GM19395 (cell line): ENCODE measurements around the gene RAPGEF2.
"Not testable (repeated sequence)": the region's sequence is repeated elsewhere in the genome, so short reads cannot be mapped to it uniquely, and the experiment has no call there.

ENCODE experiments used
- ATAC-seq: cut with Tn5 transposase; IDR thresholded peaks from one replicate; pipeline ENCODE4 v1.9.1; 2021; ENCODE audit warnings: mild to moderate bottlenecking, moderate library complexity; ENCODE audit not compliant: unreplicated experiment

The RAPGEF2 gene

GRCh38 chr4:159102622-159103383 lies at the start of gene RAPGEF2:
TSS of gene RAPGEF2 (plus strand) at chr4:159103079. CDS start at chr4:159104163, 1,084 bp downstream.
- ATAC-seq: peak; percentile 74

- ATAC-seq: no peak
Measured at GRCh38 chr4:159055833-159056232, 47.0 kb upstream of the RAPGEF2 start.

DNA sequence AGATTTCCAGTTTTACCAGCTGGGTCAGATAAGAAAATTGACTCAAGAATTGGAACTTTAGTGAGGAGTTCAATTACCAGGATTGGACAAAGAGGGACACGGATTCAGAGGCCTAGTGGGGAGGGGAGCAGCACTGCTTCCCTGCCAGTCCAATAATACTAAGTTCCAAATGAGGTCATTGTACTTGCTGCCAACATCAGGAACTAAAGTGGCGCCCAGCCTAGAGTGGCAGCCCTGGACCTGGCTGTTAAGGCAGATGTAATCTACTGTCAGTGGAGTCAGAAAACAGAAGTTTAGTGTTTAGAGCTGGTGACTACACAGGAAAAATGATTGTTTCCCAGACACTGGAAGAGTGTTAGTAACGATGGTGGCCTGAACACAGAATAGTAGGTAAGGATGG lies 42.7 kb upstream of the RAPGEF2 start:
- no peak for ATAC-seq

DNA sequence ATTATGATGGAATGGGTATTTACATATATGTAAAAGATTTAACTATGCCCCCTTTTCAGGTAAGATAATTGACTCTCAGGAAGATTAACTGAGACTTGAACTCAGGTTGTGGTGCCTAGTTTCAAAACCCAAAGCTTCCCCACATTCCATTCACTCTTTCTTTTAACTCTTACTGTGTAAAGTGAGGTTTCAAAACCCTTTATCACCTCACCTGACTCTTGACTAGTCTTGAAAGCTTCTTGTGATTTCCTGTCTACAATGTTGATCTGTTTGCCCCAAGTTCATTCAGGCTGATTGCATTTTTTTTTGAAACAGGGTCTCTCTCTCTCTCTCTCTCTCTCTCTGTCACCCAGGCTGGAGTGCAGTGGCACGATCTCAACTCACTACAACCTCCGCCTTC lies 40.5 kb upstream of the RAPGEF2 start:
- no peak for ATAC-seq

- ATAC-seq: no peak
Measured at GRCh38 chr4:159065513-159066240, 37.2 kb upstream of the RAPGEF2 start.

GRCh38 chr4:159068139-159068538 lies 34.7 kb upstream of the RAPGEF2 start:
- not testable (repeated sequence) for ATAC-seq

DNA sequence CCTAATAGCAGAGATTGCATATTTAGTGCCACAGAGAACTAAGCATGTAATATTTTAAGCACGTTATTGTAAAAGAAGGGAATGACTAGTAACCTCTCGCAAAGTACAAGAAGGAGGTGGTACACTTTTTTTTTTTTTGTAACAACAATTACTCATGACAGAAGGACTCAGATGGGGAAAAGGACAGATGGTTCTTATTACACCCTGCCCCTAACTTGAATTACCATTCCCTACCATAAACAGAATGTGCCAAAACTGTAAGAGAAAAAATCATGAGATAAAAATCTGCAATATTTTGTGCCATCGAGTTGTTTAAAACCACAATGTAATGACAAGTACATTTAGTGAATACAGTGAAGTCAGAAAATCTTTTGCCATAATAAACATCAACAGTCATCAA lies 33.0 kb upstream of the RAPGEF2 start:
- ATAC-seq: no peak

GRCh38 chr4:159070742-159071141 lies 32.1 kb upstream of the RAPGEF2 start:
- ATAC-seq: no peak

- no peak for ATAC-seq
Measured at GRCh38 chr4:159071178-159071968, 31.5 kb upstream of the RAPGEF2 start.

GRCh38 chr4:159071969-159072765 lies 30.7 kb upstream of the RAPGEF2 start:
- ATAC-seq: no peak

GRCh38 chr4:159075531-159075932 lies 27.3 kb upstream of the RAPGEF2 start:
- no peak for ATAC-seq

GRCh38 chr4:159077018-159077417 lies 25.9 kb upstream of the RAPGEF2 start:
- ATAC-seq: peak; percentile 5

DNA sequence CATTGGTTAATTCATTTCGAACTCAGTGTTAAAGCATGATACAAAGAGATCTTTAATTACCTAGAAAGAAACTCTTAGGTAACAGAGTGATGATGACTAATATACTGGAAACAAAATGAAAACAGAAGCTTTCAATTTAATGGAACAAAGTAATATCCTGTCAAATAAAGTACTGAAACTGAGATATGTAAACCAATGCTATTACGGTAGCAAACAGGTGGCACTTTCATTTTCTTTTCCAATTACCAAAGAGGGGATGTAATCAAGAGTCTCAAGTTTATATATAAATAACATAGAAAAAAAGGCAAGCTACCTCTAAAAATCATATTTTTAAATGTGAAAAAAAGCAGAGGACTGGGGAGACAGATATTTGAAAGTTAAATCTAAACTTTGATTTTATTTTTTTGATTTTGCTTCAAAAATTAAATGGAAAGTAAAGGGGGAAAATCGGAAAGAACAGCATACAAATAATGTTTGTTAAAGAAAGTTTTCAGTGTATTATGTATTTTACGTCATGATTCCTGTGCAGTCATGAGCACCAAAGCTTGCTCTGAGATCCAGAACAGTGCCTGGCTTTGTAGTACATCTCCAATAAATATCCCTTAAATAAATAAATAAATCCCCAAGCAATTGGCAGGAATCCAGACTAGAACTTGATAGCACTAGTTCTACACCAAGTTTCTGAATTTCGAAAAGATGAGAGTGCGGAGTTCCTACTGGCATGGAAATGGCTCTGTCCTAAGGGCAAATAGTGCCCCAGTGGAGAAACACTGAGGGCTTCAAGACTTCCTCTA lies 25.0 kb upstream of the RAPGEF2 start:
- peak; percentile 99 for ATAC-seq

- ATAC-seq: no peak
Measured at GRCh38 chr4:159079074-159079473, 23.8 kb upstream of the RAPGEF2 start.

DNA sequence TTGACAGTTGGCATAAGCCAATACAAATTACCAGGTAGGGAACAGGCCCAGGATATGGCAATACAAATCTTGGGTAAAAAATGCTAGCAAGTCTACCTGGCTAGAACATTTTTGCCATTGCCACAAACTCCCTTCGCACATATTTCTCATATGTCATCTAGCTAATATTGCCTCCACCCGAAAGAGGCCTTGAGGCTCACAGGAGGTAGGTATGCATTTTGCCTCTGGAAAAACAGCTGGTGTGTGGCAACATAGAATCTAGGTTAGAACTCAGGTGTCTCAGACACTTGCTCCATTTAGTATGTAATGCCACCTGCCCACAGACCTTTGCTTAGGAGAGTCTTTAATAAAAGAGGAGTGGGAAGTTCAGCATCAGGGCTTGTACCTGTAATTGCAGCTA lies 16.3 kb upstream of the RAPGEF2 start:
- no peak for ATAC-seq

- no peak for ATAC-seq
Measured at GRCh38 chr4:159090255-159090654, 12.6 kb upstream of the RAPGEF2 start.

- ATAC-seq: not testable (repeated sequence)
Measured at GRCh38 chr4:159094156-159094555, 8.7 kb upstream of the RAPGEF2 start.

- no peak for ATAC-seq
Measured at GRCh38 chr4:159096434-159096833, 6.4 kb upstream of the RAPGEF2 start.

DNA sequence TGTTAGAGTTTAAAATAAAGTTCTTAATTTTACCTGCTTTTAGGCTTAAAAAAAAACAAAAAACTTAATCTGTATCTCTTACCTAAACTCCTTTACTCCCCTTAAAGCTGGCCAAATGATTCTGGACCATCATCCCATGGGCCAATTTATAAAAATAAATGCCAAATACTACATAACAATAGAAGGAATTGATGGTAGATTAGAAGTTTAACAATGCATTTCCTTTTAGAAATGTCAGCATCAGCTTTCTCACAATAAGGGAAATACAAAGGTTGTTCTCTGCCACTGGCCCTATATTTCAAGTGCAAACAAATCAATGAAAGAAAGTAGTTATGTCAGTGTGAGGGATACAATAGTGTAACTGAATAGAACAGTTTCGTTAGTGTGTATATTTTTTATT lies 5.7 kb upstream of the RAPGEF2 start:
- ATAC-seq: no peak

DNA sequence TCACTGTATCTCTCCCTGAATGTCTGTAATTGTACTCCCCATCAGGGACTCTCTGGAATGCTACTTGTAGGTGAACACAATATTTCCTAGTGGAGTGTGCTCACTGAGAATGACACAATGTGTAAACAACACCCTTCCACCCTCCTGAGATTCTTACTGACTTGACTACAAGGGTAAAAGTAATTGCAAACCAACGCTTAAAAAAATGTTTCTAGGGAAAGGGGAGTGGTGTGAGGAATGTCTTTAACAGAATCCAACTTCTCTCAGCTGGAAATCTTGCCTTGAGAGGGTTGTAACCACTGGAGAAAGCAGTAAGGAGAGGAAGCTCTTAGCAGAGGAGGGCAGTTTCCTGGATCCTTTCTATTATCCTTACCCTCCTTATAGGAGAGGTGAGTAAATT lies 5.1 kb upstream of the RAPGEF2 start:
- no peak for ATAC-seq
